Erythroblast (primary cell): ENCODE data around the gene SCAMP4.

Experiments used
- DNase-seq, 2 experiments: peaks; one replicate each; lab custom pipeline; 2025; lab: John Stamatoyannopoulos, UW
- GATA1 ChIP-seq: IDR thresholded peaks from 2 replicates; pipeline ENCODE4 v1.6.1; 2011; ENCODE audit warnings: low read depth, mild to moderate bottlenecking, control low read depth, low read length, moderate library complexity
- POLR2A ChIP-seq: IDR thresholded peaks from 2 replicates; pipeline ENCODE4 v1.6.1; 2011; ENCODE audit warnings: mild to moderate bottlenecking, low read length

SCAMP4 gene

GRCh38 chr19:1862424-1863327, 42.5 kb upstream of the SCAMP4 start:
- TF ChIP-seq GATA1 (no peak), POLR2A (peak; percentile 24)
- peak; percentile 80 to 84 for DNase-seq

GRCh38 chr19:1863328-1863637, 41.9 kb upstream of the SCAMP4 start, which contains the start of gene KLF16:
KLF16 (minus strand) TSS chr19:1863579; CDS start chr19:1863497, 82 bp downstream.
- TF ChIP-seq POLR2A (no peak), GATA1 (no peak)
- DNase-seq, result no peak

- TF ChIP-seq GATA1 (no peak), POLR2A (no peak)
- peak; percentile 96 for DNase-seq
These were observed 41.3 kb upstream of the SCAMP4 start for GRCh38 chr19:1863638-1864479.

GRCh38 chr19:1864480-1865171, 40.6 kb upstream of the SCAMP4 start:
- DNase-seq, result peak; percentile 82 to 83

GRCh38 chr19:1865172-1866010, 39.8 kb upstream of the SCAMP4 start:
- no peak for TF ChIP-seq GATA1
- no peak for TF ChIP-seq POLR2A
- DNase-seq, result no peak

More at GRCh38 chr19:1864480-1865171, 40.6 kb upstream of the SCAMP4 start:
- TF ChIP-seq POLR2A (peak; percentile 39), GATA1 (no peak)

- DNase-seq, result no peak
- TF ChIP-seq POLR2A (no peak), GATA1 (no peak)
These were observed 38.4 kb upstream of the SCAMP4 start for GRCh38 chr19:1866693-1867348.

- no peak for TF ChIP-seq GATA1
- no peak for TF ChIP-seq POLR2A
These were observed 37.9 kb upstream of the SCAMP4 start for GRCh38 chr19:1867349-1867724.

GRCh38 chr19:1868971-1869370, 36.2 kb upstream of the SCAMP4 start:
- no peak for DNase-seq
- TF ChIP-seq POLR2A (no peak), GATA1 (no peak)

More at GRCh38 chr19:1867349-1867724, 37.9 kb upstream of the SCAMP4 start:
- DNase-seq, result no peak

- no peak for DNase-seq
These were observed 34.0 kb upstream of the SCAMP4 start for GRCh38 chr19:1871140-1871597.

GRCh38 chr19:1871630-1872029, 33.6 kb upstream of the SCAMP4 start:
- TF ChIP-seq POLR2A, result no peak
- no peak for TF ChIP-seq GATA1

More at GRCh38 chr19:1871140-1871597, 34.0 kb upstream of the SCAMP4 start:
- no peak for TF ChIP-seq GATA1

GRCh38 chr19:1872807-1873523, 32.2 kb upstream of the SCAMP4 start:
- no peak for DNase-seq
- TF ChIP-seq GATA1, result no peak
- TF ChIP-seq POLR2A, result no peak

More at GRCh38 chr19:1871630-1872029, 33.6 kb upstream of the SCAMP4 start:
- DNase-seq, result no peak
